Posterior cingulate gyrus (tissue), 11 donors: ENCODE measurements around the gene DPM3.
"Not testable (repeated sequence)": the region's sequence is repeated elsewhere in the genome, so short reads cannot be mapped to it uniquely, and the experiment has no call there.

Experiments used
- DNase-seq, 10 donors: peaks; one replicate each; pipeline versions ENCODE4 v3.0.0 to v3.0.0-alpha.2; 2020 to 2021; ENCODE audit warnings: mixed read lengths in 3 of 10
- intact Hi-C: fragments of 100-400 bp; cut with DNase I; formaldehyde crosslinking; loops from one replicate; pipeline ENCODE4 v1.15.1; 2023

Gene DPM3, protein sequence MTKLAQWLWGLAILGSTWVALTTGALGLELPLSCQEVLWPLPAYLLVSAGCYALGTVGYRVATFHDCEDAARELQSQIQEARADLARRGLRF

DNA sequence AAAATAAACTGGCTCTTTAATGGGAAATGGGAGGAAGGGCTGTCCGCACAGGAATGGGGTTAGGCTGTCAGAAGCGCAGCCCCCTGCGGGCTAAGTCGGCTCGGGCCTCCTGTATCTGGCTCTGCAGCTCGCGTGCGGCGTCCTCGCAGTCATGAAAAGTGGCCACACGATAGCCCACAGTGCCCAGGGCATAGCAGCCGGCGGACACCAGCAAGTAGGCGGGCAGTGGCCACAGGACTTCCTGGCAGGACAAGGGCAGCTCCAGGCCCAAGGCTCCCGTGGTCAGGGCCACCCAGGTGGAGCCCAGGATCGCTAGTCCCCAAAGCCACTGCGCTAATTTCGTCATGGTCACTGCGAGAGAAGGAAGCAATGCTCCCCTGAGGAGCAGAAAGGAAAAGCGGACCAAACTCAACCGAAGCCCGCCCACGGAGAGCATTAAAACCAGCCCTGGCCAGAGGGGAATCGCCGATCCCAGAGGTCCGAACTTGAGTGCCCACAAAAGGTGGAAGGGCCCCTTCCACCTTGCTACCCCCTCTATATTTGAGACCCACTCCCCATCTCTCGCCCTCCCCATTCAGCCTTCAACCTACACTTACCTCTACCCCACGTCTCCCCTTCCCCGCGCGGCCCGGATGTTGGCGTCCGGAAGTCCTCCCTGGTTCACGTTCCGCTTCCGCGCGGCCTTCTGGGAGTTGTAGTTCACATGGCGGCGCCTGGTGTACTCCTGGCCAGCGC is at the start of gene DPM3:
DPM3 (minus strand) TSS at position 637 of the 735 bp plus-strand sequence; CDS start at position 346, 291 bp downstream.
- intact Hi-C loops = no loop called here
- peak; percentile 87 to 99 (median 94) for DNase-seq

DNA sequence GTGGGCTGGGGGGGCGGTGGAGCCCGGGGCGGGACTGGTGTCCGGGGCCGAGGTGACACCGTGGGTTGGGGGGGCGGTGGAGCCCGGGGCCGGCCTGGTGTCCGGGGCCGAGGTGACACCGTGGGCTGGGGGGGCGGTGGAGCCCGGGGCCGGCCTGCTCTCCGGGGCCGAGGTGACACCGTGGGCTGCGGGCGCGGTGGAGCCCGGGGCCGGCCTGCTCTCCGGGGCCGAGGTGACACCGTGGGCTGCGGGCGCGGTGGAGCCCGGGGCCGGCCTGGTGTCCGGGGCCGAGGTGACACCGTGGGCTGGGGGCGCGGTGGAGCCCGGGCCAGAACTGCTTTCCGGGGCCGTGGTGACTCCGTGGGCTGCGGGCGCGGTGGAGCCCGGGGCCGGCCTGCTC is 49.6 kb upstream of the DPM3 start:
- intact Hi-C loops = not testable (repeated sequence)
- peak in 3 of 10 donors; percentile 30 to 82 (median 42) for DNase-seq

DNA sequence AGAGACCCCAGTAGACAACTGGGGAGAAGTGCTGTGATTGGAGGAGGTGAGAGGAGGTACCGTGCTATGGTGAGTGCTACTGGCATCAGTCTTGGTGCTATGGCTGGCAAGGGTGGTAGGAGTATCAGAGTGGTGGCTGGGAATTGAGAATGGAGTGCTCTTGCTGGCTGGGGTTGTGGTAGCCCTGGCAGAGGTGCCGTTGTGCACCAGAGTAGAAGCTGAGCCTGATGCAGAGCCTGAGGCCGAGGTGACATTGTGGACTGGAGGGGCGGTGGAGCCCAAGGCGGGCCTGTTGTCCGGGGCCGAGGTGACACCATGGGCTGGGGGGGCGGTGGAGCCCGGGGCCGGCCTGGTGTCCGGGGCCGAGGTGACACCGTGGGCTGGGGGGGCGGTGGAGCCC is 47.9 kb upstream of the DPM3 start:
- intact Hi-C loops = no loop called here
- DNase-seq = peak in 1 of 10 donors; percentile 23

DNA sequence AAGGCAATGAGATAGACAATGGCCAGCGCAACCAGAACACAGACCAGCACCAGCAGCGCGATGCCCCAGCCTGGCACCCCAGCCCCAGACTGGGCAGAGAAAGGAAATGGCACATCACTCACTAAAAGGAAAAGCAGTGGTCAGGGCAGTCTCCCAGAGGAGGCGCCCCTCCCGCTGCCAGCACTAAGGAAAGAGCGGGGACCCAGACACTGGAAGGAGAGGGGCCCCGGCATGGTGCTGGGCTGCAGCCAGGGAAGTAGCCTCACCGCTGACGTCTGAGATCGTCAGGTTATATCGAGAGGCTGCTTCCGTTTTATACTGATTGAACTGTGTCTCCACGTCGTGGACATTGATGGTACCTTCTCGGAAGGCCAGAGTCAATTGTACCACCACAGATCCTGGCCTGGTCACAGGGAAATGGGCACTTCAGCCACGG is 47.1 kb upstream of the DPM3 start:
- intact Hi-C loops = no loop called here
- DNase-seq = peak in 3 of 10 donors; percentile 18 to 69 (median 27)

DNA sequence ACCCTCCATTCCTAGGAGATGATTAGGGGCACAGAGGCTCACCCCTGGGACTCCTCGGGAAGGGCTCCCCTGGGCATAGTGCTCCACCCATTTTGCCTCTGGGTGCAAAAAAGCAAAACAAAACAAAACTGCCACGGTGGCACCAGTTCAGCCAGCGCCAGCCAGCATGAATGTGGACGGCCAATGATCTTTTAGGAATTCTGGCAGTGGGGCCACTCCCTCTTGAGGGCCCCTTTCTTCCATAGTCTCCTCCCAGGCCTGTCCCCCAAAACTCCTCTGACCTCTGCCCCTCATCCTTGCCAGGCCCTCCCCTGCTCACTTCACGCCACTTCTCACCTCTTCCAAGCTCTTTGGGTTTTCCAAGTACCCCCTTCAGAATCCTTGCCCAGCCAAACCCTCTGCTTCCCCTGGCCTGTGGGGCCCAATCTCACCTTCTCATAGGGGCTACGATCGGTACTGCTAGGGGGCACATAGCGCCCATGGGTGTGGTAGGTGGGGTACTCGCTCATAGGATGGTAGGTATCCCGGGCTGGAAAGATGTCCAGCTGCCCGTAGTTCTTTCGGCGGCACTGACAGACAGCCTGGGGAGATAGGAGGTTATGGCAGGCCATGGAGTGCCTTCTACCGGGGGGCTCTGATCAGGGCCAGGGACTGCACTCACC is 46.6 kb upstream of the DPM3 start:
- DNase-seq = peak in 2 of 10 donors; percentile 40 to 65
- intact Hi-C loops = no loop called here

DNA sequence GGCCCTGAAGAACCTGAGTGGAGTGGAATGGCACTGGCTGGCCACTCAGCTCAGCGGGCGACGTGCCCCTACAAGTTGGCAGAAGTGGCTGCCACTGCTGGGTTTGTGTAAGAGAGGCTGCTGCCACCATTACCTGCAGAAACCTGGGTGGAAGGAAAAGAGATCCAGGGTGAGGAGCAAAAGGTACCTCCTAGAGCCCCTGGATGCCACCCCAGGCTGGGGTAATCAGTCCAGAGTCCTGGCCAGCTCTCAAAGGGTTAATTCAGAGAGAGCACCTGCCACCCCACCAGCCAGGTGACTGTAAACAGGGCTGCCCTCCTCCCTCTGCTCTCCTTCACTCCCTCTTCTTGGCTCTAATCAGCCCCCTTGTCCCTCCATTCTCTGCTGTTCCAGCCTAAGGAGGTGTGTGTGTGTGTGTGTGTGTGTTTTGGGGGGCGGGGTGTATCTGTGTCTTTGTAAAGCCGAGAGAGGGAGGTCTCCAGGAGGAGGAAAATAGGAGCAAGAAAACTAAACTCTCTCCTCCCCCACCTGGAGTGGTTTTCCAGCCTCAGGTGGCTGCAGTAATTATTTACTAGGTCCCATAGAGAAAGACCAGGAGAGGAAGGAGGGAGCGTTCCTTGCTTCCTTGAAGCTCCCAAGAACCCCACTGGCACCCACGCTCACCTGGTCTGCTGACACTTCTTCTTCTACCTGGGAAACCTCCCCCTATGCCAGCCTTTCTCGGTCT is 45.9 kb upstream of the DPM3 start:
- intact Hi-C loops = no loop called here
- peak in 2 of 10 donors; percentile 26 to 70 for DNase-seq

DNA sequence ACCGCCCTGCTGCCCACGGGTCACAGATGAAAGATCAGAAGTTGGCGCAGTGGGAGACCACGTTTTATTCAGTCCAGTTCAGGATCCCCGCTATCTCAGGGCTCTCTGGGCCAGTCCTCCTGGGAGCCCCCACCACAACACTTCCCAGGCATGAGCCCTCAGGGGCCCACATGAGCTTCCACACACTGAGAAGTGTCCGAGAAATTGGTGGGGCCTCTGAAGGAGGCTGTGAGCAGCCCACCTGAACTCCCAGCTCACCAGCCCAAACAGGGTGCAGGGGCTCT is 45.4 kb upstream of the DPM3 start:
- peak in 1 of 10 donors; percentile 35 for DNase-seq
- intact Hi-C loops = no loop called here

DNA sequence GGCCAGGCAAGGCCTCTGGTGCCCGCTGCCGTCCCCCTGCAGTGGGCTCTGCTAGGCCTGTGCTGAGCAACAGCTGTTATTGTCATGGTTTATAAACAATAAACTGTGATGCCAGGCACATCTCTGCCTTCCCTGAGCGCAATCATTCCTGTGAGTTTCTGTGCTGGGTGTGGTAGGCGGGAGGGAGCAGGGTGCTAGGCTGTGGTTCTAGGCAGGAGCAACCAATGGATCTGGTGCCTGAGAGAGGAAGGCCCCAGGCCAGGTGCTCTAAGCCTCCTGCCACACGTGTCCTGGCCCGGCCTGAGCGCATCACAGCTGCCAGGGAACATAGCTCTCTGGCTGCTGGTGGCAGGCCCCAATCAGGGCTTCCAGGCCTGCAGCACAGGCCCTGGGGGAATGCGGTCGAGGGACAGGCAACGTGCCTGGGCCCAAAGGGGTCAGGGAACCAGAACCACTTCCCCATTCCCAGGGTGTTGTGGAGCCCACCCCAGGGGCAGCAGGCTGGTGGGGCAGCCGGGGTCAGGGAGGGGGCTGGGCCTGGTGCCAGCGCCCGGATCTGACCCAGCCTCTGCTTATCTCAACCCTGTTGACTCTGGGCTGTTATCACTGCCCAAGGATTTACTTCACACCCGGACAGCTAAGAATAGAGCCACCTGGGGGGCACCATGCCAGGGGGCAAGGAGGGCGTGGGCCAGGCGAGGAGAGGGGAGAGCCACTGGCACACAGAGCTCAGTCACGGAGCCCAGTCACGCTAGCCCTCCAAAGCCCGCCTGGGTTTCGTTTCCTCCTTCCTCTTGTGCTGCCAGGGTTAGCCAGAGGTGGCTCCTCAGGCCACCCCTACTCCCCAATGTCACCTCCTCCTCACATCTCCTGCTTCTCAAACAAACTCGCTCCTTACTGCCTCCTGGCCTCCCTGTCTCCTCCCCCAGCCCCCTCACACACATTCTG is 44.8 kb upstream of the DPM3 start:
- intact Hi-C loops = no loop called here
- DNase-seq = peak in 5 of 10 donors; percentile 4 to 77 (median 72)

DNA sequence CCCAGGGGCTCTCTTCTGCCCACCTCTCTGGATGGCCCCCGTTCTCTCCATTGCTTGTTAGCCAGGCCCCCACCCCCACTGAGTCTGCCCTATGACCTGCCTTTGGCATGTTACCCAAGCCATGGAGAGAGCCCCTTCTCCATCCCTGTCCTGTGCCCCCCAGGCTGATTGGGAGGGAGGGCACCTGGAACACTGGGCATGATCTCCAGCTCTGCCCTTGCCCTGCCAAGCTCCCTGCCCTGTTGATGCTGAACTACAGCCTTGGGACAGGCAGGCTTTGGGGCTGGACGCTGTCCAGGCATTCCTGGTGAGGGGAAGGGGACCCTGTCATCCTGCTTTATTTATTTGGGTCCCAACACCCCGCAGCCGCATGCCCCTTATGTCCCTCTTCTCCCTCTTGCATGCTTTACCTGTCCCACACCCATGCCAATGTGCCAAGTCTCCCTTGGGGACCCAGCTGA is 44.0 kb upstream of the DPM3 start:
- intact Hi-C loops = no loop called here

DNA sequence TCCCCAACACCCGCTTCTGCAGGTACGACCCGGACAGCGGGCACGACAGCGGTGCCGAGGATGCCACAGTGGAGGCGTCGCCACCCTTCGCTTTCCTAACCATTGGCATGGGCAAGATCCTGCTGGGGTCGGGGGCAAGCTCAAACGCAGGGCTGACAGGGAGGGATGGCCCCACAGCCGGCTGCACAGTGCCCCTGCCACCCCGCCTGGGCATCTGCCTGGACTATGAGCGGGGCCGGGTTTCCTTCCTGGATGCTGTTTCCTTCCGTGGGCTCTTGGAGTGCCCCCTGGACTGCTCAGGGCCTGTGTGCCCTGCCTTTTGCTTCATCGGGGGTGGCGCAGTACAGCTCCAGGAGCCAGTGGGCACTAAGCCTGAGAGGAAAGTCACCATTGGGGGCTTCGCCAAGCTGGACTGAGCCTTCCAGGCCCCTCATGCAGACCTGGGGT is 43.5 kb upstream of the DPM3 start:
- intact Hi-C loops = no loop called here
- DNase-seq = peak in 3 of 10 donors; percentile 49 to 62 (median 49)

More for the DNA sequence above, 44.0 kb upstream of the DPM3 start:
- DNase-seq = peak in 4 of 10 donors; percentile 4 to 68 (median 64)

DNA sequence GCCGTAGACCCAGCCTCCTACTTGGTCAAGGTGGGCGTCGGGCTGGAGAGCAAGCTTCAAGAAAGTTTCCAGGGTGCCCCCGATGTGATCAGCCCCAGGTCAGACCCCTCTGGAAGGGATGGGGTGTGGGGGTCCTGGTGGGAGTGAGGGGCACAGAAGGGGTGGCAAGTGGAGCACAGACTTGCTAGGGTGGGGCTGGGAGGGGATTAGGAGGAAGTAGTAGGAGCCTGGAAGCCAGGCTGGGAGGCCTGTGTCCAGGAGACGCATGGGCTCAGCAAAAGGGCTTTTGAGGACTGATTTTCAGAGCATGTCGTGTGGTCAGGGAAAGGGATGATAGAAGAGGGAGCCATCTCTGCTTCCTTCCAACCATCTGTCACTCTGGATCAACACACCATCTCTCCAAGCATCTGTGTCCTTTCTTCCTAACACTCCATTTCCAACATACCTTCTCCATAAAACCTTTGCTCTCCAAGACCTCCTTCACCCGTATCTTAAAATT is 41.8 kb upstream of the DPM3 start:
- peak in 2 of 10 donors; percentile 35 to 44 for DNase-seq
- intact Hi-C loops = no loop called here

DNA sequence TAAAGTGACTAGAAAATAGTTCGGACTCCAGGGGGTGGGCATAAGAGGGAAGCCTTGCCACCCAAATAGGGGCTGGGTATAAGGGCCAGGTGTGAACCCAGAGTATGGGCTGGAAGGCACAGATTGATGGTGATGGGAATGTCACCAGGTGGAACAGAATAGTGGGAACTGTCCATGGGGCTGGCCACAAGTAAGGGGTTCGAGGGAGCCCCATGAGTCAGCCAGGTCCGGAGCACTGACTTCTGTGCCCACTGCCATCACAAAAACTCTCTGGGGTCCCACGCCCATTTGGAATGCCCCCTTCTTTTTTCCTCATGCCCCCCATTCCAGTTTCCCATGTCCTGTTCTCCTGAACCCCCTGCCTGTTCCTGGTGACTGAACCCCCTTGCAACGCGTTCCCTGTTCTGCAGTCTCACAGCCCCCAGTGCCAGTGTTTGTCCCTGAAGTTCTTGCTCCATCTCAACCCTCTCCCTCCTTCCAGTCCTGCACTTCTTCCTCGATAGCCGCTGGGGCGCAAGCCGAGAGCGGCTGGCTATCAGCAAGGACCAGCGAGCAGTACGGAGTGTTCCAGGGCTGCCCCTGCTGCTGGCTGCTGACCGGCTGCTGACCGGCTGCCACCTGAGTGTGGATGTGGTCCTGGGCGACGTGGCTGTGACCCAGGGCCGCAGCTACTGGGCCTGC is 41.2 kb upstream of the DPM3 start:
- peak in 2 of 10 donors; percentile 37 to 48 for DNase-seq
- intact Hi-C loops = no loop called here

DNA sequence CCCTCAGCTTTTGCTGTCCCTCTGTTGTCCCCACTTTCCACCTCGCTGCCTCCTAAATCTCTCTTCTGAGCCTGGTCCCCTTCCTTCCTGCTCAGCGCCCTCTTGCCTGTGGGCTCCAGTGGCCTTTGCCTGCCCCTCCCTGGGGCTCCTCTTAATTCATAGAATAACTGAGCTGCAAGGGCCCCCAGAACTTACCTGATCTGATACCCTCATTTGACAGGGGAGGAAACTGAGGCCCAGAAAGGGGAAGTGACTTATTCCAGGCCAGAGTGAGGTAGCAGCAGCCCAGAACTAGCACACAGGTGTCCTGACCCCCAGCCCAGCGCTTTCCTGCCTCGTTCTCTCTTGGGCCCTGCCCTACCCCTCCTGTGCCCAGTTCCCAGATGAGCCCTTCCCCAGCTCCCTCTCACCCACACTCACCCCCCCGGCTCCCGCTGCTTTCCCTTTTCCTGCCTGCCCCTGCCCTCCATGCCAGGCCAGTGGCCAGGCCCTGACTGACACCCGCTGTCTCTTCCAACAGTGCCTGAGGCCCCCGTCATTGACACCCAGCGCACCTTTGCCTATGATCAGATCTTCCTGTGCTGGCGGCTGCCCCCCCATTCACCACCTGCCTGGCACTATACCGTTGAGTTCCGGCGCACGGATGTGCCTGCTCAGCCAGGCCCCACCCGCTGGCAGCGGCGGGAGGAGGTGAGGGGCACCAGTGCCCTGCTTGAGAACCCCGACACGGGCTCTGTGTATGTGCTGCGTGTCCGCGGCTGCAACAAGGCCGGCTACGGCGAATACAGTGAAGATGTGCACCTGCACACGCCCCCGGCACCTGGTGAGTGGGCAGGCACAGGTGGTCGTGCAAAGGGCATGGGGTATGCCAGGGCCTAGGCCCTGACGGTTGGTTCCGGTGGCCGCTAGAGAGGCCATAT is 39.0 kb upstream of the DPM3 start:
- DNase-seq = peak in 2 of 10 donors; percentile 59 to 63
- intact Hi-C loops = no loop called here

DNA sequence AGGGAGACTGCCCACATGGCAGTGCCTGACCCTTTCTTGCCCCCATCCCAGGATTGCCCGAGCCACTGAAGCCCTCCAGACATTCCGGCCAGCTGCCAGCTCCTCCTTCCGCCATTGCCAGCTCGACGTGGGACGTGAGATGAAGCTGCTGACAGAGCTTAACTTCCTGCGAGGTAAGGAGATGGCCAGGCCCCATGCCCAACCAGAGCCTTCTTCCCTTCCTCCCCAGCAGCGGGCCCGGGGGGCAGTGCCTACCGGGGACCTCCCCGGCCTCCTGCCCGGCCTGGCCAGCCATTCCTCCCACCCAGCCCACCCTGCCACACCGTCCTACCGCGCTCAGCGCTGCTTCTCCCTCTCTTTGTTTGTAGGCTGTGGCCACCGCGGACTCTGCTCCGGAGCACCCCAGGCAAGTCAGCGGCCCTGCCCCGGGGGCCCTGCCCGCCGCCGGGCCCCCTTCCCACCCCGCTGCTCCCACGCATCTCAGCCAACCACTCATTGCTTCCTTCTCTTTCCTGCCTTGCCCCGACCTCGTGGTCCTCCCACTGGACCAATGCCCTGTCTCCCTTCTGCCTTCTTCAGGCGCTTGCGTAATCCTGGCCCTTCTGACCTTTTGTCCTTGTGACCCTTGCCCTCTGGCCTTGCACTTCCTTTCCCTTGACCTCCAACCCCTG is 38.2 kb upstream of the DPM3 start:
- peak in 2 of 10 donors; percentile 54 to 56 for DNase-seq
- intact Hi-C loops = no loop called here

DNA sequence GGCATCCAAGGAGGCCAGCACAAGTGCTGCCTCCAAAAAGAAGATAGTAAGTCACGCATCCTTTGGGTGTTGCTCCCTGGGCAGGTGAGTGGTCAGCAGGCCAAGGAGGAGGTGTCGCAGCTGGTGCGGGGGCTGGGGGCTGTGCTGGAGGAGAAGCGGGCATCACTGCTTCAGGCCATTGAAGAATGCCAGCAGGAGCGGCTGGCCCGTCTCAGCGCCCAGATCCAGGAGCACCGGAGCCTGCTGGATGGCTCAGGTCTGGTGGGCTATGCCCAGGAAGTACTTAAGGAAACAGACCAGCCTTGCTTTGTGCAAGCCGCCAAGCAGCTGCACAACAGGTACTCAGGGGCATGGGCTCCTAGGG is 37.6 kb upstream of the DPM3 start:
- intact Hi-C loops = no loop called here
- peak in 1 of 10 donors; percentile 70 for DNase-seq

DNA sequence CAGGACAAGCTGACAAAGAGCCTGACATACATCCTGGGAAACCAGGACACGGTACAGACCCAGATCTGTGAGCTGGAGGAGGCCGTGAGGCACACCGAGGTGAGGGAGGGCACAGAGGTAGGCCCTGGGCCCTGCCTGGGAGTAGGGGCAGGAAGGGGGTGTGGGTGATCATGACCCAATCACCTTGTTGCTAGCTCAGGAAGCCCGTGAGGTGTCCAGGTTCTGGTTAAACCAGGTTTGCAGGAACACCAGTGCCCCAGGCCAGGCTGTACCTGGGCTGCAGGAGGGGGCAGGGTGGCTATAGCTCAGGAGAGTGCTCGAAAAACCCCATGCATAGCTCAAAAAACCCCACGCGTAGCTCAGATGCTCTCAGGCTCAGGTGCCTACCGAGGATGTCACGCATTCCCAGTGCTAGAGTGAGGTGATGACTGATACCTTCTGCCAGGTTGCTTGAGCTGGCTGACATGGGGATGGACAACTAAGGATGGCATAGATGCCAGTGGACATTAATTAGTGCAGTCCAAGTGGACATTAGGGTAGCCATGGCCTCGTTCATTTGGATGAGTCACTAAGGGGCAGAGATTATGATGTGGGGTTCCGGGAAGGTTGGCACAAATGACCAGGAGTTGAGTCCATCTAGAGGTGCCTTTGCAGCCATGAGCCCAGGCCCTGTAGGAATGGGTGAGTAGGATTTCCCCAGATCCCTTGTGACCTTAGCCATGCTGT is 37.0 kb upstream of the DPM3 start:
- DNase-seq = peak in 2 of 10 donors; percentile 23 to 37

More for the DNA sequence above, 37.0 kb upstream of the DPM3 start:
- intact Hi-C loops = no loop called here
